DMS 273 (cell line): ENCODE measurements around the gene CUX1.
"Not testable (repeated sequence)": the region's sequence is repeated elsewhere in the genome, so short reads cannot be mapped to it uniquely, and the experiment has no call there.

Experiments
- DNase-seq: peaks from one replicate; lab custom pipeline; 2025; ENCODE audit not compliant: unreplicated experiment; lab: John Stamatoyannopoulos, UW

CUX1 gene

GRCh38 chr7:101817471-101818286, at the start of gene CUX1:
TSS of gene CUX1 (plus strand) at chr7:101817626. CDS start at chr7:101817640, 14 bp downstream.
- DNase-seq: peak; percentile 74

DNA sequence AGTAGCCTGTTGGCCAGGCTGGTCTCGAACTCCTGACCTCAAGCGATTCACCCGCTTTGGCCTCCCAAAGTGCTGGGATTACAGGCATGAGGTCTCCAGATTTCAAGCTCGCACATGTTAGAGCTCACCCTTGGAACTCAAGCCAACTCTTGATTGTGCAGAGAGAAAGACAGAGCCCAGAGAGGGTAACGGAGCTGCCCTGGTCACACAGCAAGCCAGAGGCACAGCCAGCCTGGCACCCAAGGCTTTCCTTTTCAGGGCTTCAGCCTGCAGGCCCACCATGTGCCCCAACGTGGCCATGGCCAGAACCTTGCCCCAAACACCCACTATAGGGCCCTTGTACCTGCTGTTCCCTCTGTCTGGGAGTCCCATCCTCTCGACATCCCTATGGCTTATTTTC, 49.1 kb upstream of the CUX1 start:
- DNase-seq: no peak

GRCh38 chr7:101770466-101770865, 47.0 kb upstream of the CUX1 start:
- no peak for DNase-seq

GRCh38 chr7:101772508-101773211, 44.8 kb upstream of the CUX1 start:
- peak; percentile 59 for DNase-seq

DNA sequence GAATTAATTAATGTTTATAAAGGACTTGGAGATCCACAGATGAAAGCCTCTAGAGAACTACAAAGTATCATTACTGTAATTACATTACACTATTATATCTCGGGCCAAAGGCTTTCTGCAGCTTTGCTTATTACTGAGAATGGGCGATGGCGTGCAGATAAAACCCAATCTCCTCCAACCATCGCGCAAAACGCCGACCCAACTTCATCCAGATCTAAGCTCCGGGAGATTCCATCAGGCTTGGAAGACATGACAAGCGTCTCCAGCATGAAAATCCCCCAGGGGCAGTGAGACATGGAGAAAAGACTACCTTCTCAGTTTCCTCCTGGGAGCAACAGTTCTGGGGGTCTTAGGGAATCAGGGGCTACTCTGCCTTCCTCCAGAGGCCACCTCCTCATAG, 42.2 kb upstream of the CUX1 start:
- no peak for DNase-seq

DNA sequence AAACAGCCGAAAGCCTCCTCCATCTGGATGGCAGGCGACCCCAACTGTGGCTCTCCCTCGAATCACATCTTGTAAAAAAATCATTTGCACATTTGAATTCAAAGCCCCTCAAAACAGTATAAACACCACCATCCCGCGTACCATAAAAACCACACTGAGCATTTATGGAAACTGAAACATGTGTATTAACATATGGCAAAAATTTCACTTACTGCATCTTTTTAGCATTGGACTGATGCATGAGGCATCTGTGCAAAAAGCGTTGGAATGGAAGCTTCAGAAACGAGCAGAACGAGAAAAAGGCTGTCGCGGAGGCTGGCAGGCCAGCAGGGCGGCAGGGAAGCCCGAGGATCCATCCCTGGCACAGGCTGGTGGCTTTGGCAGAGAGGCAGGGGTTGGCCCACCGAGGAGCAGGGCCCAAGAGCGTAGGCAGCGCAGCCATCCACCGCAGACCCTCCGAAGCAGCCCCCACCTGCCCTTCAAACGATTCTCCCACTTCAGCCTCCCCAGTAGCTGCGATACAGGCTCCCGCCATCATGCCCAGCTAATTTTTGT, 39.3 kb upstream of the CUX1 start:
- DNase-seq: no peak

- no peak for DNase-seq
These were observed 38.2 kb upstream of the CUX1 start for GRCh38 chr7:101779267-101779666.

GRCh38 chr7:101780281-101780680, 37.1 kb upstream of the CUX1 start:
- no peak for DNase-seq

DNA sequence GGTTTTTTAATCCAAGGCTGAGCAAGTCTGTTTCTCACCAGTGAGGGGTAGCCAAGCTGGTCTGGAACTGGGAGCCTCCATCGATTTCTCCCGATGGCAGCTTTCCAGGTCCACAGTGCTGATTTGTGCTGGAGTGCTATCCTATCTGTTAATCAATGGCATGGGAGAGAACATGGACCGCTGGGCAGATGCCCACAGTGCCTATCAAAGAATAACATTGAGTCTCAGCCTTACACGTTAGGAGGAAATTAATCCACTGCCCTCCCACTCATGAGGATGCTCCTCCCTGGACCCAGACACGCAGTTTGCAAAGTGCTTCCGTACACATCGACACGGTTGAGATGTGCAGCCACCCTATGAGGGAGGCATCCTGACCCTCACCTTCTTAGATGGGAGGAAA, 36.0 kb upstream of the CUX1 start:
- no peak for DNase-seq

GRCh38 chr7:101782476-101782875, 35.0 kb upstream of the CUX1 start:
- DNase-seq: no peak

- no peak for DNase-seq
These were observed 34.5 kb upstream of the CUX1 start for GRCh38 chr7:101782896-101783295.

DNA sequence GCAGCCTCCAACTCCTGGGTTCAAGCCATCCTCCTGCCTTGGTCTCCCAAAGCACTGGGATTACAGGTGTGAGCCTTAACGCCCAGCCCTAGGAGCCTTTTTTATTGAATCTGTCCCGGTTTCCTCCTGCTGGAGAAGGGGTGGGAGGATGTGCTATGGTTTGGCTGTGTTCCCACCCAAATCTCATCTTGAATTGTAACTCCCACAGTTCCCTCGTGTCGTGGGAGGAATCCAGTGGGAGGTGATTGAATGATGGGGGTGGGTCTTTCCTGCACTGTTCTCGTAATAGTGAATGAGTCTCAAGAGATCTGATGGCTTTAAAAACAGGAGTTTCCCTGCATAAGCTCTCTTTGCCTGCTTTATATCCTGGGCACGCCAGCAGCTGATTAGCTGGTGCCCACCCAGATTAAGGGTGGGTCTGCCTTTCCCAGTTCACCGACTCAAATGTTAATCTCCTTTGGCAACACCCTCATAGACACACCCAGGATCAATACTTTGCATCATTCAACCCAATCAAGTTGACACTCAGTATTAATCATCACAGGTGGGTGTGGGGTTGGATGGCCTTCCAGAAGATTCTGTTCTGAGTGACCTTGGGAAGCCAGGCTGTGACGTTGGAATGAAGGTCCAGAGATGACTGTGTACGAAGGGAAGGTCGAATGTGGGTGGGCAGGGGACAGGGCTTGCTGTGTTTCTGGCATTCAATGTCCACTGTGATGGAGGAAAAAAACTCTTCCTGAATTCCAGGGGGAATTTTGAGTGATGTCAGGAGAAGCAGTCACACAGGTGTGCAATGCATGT, 33.8 kb upstream of the CUX1 start:
- DNase-seq: no peak

DNA sequence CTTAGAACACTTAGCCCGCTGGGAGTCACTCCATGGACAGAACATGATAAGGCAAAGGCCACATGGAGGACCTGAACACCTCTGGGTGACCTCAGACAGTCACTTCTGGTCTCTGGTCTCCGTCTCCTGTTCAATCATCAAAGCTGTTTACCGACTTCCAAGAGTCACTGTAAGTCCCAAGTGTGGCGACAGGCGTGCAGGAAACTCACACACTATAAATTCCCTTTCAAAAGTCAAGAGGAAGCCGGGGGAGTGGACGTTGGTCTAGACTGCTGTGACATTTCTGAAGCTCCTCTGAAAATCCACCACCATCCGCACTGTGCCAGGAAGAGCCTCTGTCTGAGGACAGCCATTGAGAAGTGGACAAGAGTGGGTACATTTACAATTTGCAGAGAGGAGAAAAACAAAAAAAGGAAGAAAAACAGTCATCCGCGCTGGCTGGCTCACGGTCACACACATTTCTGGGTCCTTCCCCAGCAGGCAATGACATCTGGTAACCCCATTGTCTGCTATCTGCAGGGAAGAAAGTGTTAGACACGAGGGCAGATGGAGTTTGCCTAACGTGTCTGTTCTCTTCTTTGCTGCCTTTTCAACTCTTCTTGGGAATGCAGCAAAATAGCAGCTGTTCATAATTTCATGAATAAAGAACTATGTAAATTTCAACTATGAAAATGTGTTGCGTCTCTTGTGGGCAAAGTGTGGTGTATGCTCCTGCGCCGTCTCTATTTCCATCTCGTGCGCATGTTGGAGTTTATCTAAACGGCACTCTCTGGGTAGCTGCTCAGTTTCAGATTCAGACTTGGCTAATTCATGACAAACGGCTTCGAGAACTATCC, 32.9 kb upstream of the CUX1 start:
- DNase-seq: peak; percentile 70

DNA sequence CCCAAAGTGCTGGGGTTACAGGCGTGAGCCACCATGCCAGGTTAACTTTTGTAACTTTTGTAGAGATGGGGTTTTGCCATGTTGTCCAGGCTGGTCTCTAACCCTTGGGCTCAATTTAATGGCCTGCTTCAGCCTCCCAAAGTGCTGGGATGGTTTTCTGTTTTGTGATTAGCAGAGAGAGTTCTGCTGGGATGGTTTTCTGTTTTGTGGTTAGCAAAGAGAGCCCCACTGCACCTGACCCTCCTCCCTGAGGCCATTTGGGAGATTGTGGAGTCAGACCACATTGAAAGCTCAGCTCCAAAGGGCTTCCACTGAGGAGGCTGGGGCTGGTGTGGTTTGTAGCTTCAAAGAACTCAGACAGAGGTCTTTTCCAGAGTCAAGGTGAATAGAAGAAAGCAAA, 29.6 kb upstream of the CUX1 start:
- no peak for DNase-seq

GRCh38 chr7:101788517-101788916, 28.9 kb upstream of the CUX1 start:
- no peak for DNase-seq

DNA sequence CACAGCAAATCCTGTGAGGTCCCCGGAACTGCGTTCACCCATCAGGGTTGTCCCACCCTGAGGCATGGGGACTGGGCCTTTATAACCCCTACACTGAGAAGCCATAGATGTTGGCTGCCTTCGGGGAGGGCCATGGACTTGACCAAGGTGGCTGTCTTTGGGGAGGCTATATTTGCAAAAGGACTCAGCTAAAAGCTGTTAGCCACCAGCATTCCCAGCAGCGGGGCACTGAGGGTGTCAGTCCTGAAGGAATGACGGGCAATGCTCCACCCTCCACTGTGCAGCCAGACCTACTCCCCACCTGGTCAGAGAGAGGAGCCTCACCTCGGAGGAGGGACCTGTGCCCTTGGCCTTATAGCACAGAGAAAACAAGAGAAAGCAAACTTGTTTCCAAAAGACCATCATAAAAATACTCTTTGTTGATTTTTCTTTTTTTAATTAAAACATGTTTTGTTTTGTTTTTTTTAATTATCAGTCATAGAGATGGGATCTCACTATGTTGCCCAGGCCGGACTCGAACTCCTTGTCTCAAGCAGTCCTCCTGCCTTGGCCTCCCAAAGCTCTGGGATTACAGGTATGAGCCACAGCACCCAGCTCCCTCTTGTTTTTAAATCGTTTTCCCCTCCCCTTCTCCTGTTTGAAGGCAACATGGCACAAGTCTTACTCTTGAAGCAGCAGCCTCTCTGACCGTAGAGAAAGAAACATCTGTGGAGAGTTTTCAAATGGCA, 26.7 kb upstream of the CUX1 start:
- DNase-seq: no peak

GRCh38 chr7:101792051-101792681, 25.3 kb upstream of the CUX1 start:
- DNase-seq: peak; percentile 63

DNA sequence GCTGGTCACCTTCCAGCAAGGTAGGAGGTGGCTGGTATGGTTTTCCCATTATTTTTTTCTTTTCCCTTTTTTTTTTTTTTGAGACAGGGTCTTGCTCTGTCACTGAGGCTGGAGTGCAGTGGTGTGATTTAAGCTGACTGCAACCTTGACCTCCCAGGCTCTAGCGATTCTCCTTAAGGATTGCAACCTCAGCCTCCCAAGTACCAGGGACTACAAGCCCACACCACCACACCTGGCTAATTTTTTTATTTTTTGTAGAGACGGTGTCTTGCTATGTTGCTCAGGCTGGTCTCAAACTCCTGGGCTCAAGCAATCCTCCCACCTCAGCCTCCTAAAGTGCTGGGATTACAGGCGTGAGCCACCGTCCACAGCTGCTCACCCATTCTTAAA, 24.7 kb upstream of the CUX1 start:
- DNase-seq: not testable (repeated sequence)

- no peak for DNase-seq
These were observed 22.0 kb upstream of the CUX1 start for GRCh38 chr7:101795461-101795860.
